Measurements from ENCODE around the gene CCDC86. TPM values are rescaled to one million over a fixed set of nuclear protein-coding genes. Genes with fewer than 3 reads are reported as not detected.

The CCDC86 gene
- total and polyA plus RNA-seq, 10 of the 15 experiments (the other 5 are each of a cell fraction or from before 2014, with no cell fraction given) = 2.0 to 87.2 (median 38.7) TPM

DNA sequence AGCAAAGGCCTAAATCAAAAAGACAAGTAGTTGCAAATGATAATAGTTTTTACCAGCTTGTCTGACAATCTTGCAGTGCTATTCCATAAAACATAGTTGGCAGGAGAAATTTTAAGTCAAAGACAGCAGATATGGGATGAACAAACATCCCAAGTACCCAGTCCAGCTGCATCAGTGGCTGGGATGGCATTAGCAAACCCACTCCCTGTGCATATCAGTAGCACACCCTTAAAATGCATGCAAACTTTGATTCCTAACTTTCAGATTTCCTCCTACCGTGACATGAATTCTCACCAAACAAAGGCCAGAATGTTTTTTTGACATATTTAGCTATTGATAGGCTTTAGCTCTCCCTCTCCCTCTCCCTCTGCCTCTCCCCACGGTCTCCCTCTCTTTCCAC is 27.8 kb upstream of the CCDC86 start:
- H4K20me1 ChIP-seq (ENCODE audit: control insufficient read depth, insufficient read depth) = no peaks in the 10 kb centered on the region
- in situ Hi-C loops (cut with MboI) = no loop called here
- no peak overlapping the region for H2AFZ ChIP-seq (ENCODE audit: control insufficient read depth, low read depth, low read length)
- no peaks in the 10 kb centered on the region for H3K36me3 ChIP-seq (ENCODE audit: control insufficient read depth in 2 of 2, insufficient read depth in 2 of 2, low read length in 1 of 2)
- H3K27ac ChIP-seq (ENCODE audit: control insufficient read depth, insufficient read depth) = no peak overlapping the region
- intact Hi-C loops (cut with micrococcal nuclease; ENCODE audit: unreplicated experiment) = no loop called here
- TF ChIP-seq RAD21 (IDR thresholded peaks at IDR 0.05; ENCODE audit: insufficient read depth, low read depth, low read length) (no peak), POLR2A (IDR thresholded peaks at IDR 0.05; ENCODE audit: low read depth, low read length) (no peak), MXI1 (IDR thresholded peaks at IDR 0.05; ENCODE audit: low read depth, low read length) (no peak), BHLHE40 (IDR thresholded peaks at IDR 0.05; ENCODE audit: borderline replicate concordance in 1 of 2, low read depth in 2 of 2, low read length in 1 of 2) (no peak), CHD1 (IDR thresholded peaks at IDR 0.05; ENCODE audit: low read depth, low read length) (no peak), CBX5 (IDR thresholded peaks at IDR 0.05; ENCODE audit: low read depth) (no peak), NRF1 (conservative IDR thresholded peaks at IDR 0.05; ENCODE audit: low read depth, low read length) (no peak), ATF7 (IDR thresholded peaks at IDR 0.05; ENCODE audit: low read depth) (no peak), ZBTB33 (IDR thresholded peaks at IDR 0.05) (no peak), CBFB (IDR thresholded peaks at IDR 0.05; ENCODE audit: low read depth) (no peak), ZNF384 (IDR thresholded peaks at IDR 0.05; ENCODE audit: borderline replicate concordance, low read depth, low read length) (no peak), YY1 (IDR thresholded peaks at IDR 0.05; ENCODE audit: low read depth, low read length) (no peak), E2F8 (IDR thresholded peaks at IDR 0.05; ENCODE audit: low read depth, partially characterized antibody) (no peak), GABPA (IDR thresholded peaks at IDR 0.05; ENCODE audit: low read depth) (no peak), MYC (IDR thresholded peaks at IDR 0.05; ENCODE audit: insufficient read depth, insufficient read length, insufficient replicate concordance, low read length, severe bottlenecking) (no peak)
- H3K4me1 ChIP-seq (ENCODE audit: control insufficient read depth, insufficient read depth, low read length) = no peaks in the 10 kb centered on the region
- ChIA-PET CTCF (interaction anchor here (1.1 to 1.4 kb wide), 2 partner anchors 35 to 39 kb away, joined by 3 to 5 read pairs; no protein-coding TSS in a partner anchor), SMC1A (ENCODE audit: uncharacterized antibody, unreplicated experiment) (no interaction called here), POLR2A (no interaction called here), RAD21 (ENCODE audit: unreplicated experiment) (no interaction called here)
- DNase-seq (ENCODE audit: low read depth, low spot score) = no peak
- no peak overlapping the region for H3K9ac ChIP-seq (ENCODE audit: control insufficient read depth, insufficient read depth, low read length)
- WGBS (ENCODE audit: insufficient coverage, insufficient replicate concordance, low lambda C conversion rate, missing lambda C conversion rate) = 92% methylated on average over 2 of the region's 2 CpGs
- H3K9me3 ChIP-seq (replicated peaks; ENCODE audit: control insufficient read depth, insufficient read depth, low read length) = peaks cover 9% of the 10 kb centered on the region
- no peak overlapping the region for H3K4me2 ChIP-seq (ENCODE audit: control insufficient read depth, insufficient read depth)
- no peaks in the 10 kb centered on the region for H3K27me3 ChIP-seq (replicated peaks in 1 of 2; ENCODE audit: control insufficient read depth in 2 of 2, insufficient read depth in 2 of 2, low read length in 1 of 2)
- no TSS peak for BruUV-seq (replicated peaks)
- no peak for ATAC-seq
- FAIRE-seq = no peak
- H3K4me3 ChIP-seq = no peak overlapping the region
- no peaks in the 10 kb centered on the region for H3K79me2 ChIP-seq (ENCODE audit: control insufficient read depth, insufficient read depth, low read length)

All from GM12878 (cell line).